Measurements from ENCODE around the gene NPIPA7. TPM values are rescaled to one million over a fixed set of nuclear protein-coding genes. Genes with fewer than 3 reads are reported as not detected.
"Not testable (repeated sequence)": the region's sequence is repeated elsewhere in the genome, so short reads cannot be mapped to it uniquely, and the experiment has no call there.

NPIPA7 gene
- total and polyA plus RNA-seq, 8 donors, result 1.6 to 47.1 (median 4.8) TPM

GRCh38 chr16:16425146-16425545 is 46.2 kb downstream of the NPIPA7 start:
- H3K27ac ChIP-seq; H3K36me3 ChIP-seq; ATAC-seq; FAIRE-seq; H3K27me3 ChIP-seq; H3K4me3 ChIP-seq; H3K9me3 ChIP-seq; DNase-seq; H3K4me1 ChIP-seq; intact Hi-C loops (cut with DNase I): not testable (repeated sequence)
- WGBS, 2 donors, result no CpG with 5 or more reads among the region's 2 CpGs

GRCh38 chr16:16431135-16431534 is 52.2 kb downstream of the NPIPA7 start:
- intact Hi-C loops (cut with DNase I); H3K27ac ChIP-seq; H3K9me3 ChIP-seq; H3K36me3 ChIP-seq; H3K4me1 ChIP-seq; FAIRE-seq; H3K4me3 ChIP-seq; ATAC-seq; DNase-seq; H3K27me3 ChIP-seq: not testable (repeated sequence)
- WGBS, 2 donors, result 6 to 14% methylated on average over 1 to 2 of the region's 3 CpGs

GRCh38 chr16:16434711-16435110 is 55.8 kb downstream of the NPIPA7 start:
- intact Hi-C loops (cut with DNase I); H3K36me3 ChIP-seq; ATAC-seq; H3K9me3 ChIP-seq; H3K27me3 ChIP-seq; H3K27ac ChIP-seq; FAIRE-seq; H3K4me1 ChIP-seq; H3K4me3 ChIP-seq; DNase-seq: not testable (repeated sequence)
- WGBS, 2 donors, result 35 to 42% methylated on average over 1 of the region's 3 CpGs

- H3K27ac ChIP-seq; H3K27me3 ChIP-seq; H3K4me1 ChIP-seq; DNase-seq; H3K4me3 ChIP-seq; FAIRE-seq; H3K36me3 ChIP-seq; intact Hi-C loops (cut with DNase I); ATAC-seq; H3K9me3 ChIP-seq: not testable (repeated sequence)
- 67 to 100% methylated on average over 1 of the region's 2 CpGs for WGBS, 2 donors
Measured at GRCh38 chr16:16441401-16441800, 62.5 kb downstream of the NPIPA7 start.

Small RNAs within 50 kb of the gene (microRNA-seq; reads per million reads assigned to microRNA genes)
- 0 reads per million in 2 donors for gene MIR6511A3
- gene MIR6770-2, result 0 reads per million in 2 donors

Other genes with a start within 250 kb of the NPIPA7 start
- 10 to 100 TPM; 10.8 to 20.2 (median 13.6) TPM for gene ABCC6, start 155.6 kb upstream of the NPIPA7 start, total RNA-seq
- gene ABCC6, start 155.6 kb upstream of the NPIPA7 start, polyA plus RNA-seq, result 10 to 100 TPM; 25.4 to 30.6 TPM
- gene NOMO3, start 146.6 kb upstream of the NPIPA7 start, total RNA-seq, result 100 to 1,000 TPM in 3 of 6 donors, 10 to 100 TPM in 3; 45.5 to 121 (median 85.2) TPM
- gene NOMO3, start 146.6 kb upstream of the NPIPA7 start, polyA plus RNA-seq, result 10 to 100 TPM; 30.6 to 30.8 TPM